NCI-H2029 (cell line): ENCODE results near the gene USP28.
"Not testable (repeated sequence)": the region's sequence is repeated elsewhere in the genome, so short reads cannot be mapped to it uniquely, and the experiment has no call there.

ENCODE experiments used
- DNase-seq: peaks from one replicate; lab custom pipeline; 2025; lab: John Stamatoyannopoulos, UW

Gene USP28

DNA sequence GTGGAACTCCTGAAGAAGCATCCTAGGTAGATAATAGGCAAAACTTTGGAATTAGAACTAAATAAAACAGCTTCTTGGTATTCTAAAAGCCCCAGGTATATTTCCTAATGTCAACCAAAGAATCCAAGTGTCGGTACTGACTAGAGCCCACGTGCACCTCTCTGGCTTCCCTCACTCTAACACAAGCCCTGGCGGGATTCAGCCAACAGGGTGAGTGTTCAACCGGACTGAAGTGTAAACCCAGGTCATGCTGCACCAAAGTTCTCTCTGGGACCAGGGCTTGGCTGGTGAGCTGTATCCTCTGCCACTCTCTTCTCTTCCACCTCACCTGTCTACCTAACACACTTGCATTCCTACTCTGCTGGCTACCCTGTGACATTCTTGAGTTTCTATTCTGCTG lies 40.1 kb downstream of the USP28 start:
- no peak for DNase-seq

DNA sequence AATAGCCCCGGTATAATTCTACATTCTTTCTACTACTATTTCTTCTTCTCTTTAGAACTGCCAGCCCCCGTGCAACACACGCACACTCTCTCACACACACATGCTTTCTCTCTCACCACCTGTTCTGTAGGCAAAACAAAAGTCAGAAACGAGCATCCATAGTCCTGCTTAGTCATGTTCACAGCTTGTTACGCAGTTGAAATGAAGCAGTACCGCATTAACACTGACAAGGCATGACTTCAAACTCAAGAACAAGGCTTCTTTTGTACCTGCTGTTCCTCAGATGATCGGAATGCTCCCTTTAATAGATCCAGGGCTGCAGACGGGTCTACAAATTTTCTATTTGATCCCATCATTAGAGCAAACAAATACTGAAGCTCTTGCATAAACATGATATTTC lies 42.2 kb downstream of the USP28 start:
- DNase-seq = no peak

GRCh38 chr11:113831314-113831713 lies 44.1 kb downstream of the USP28 start:
- DNase-seq = no peak

GRCh38 chr11:113829751-113830150 lies 45.6 kb downstream of the USP28 start:
- no peak for DNase-seq

- no peak for DNase-seq
Observed at GRCh38 chr11:113828191-113828590, 47.2 kb downstream of the USP28 start.

GRCh38 chr11:113827477-113827876 lies 47.9 kb downstream of the USP28 start:
- no peak for DNase-seq

DNA sequence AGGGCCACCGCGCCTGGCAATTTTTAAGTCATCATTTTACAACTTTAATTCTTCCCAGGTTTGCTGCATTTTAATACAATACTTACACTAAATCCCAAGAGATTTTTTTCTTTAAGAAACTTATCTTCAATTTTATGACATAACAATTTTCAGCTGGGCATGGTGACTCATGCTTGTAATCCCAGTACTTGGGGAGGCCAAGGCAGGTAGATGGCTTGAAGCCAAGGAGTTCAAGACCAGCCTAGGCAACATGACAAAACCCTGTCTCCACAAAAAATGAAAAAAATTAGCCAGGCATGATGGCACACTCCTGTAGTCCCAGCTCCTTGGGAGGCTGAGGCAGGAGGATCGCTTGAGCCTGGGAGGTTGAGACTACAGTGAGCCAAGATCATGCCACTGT lies 56.9 kb downstream of the USP28 start:
- no peak for DNase-seq

- DNase-seq = no peak
Observed at GRCh38 chr11:113817626-113818025, 57.7 kb downstream of the USP28 start.

GRCh38 chr11:113817162-113817561 lies 58.2 kb downstream of the USP28 start:
- DNase-seq = no peak

DNA sequence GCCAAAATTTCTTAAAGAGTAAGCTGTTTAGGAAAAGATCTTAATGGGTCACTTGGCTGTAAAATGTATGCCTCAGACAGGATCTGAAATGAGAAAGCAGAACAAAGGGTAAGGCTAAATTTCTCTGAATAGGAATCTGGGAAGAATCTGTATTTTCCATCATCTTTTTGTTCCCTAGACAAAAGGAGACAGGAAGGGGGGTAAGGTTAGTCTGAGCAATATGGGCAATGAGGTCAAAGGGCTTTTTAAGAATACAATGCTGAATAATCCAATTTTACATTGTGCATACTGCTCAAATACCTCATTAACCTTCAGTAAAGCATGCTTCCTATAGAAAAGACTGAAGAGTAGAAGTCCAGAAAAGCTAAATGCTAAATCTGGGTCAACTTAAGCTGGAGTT lies 61.2 kb downstream of the USP28 start:
- no peak for DNase-seq

- DNase-seq = no peak
Observed at GRCh38 chr11:113808931-113809330, 66.4 kb downstream of the USP28 start.

DNA sequence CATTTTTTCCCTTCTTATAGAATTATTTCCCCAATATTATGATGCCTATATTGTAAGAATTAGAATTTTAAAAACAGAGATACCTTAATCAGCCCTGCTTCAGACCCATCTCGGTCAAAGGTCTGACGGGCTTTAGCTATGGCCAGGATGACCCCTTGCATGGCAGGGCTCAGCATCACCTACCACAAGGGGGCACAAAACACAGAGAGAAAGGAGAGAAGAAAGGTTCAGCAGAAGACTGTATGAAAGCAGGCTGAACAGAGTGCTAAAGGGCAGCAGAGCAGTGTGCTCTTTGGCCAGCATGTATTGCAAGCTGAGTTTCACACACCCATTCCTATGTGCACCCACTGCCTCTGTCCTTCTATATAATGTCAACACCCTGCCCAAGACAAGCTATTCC lies 69.0 kb downstream of the USP28 start:
- no peak for DNase-seq

- no peak for DNase-seq
Observed at GRCh38 chr11:113805640-113806039, 69.7 kb downstream of the USP28 start.

DNA sequence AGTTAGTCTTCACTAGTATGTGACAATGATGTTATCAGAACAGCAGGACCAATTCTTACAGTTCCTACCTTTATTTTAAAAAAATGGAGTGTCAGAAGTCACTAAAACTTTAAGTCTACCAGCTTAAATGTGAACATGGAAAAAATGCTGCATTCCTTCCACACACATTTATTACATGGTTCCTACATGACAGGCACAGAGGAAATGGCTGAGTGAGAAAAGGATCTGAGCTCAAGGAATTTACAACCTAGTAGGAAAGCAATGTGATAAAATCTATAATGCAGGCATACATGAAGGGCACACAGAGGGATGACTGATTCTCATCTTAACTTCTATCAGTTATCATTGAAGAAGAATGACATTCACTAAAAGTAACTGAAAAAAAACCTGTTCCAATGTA lies 72.8 kb downstream of the USP28 start:
- no peak for DNase-seq

DNA sequence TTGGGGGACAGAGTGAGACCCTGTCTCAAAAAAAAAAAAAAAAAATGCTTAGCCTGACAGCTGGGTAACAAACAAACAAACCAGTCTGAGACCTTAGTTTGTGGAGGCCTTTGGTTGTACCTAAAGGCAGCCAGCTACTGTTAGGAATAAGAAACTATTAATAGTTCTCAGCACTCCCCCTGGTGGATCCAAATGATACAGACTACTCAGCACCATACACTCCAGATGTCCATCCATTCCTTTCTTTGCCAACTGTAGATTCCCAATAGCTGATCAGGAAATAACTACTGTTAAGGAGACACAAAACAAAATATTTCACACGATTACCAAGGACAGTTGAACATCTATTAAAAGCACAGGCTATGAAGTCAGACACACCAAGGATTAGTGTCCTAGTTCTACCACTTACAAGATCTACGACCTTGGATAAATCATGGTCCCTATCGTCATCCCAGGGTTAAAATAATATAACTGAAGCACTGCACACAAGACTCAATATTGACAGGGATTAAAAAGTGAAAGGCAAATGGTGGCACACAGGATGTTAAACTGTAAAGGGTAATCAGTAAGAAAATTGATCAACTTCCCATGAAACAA lies 78.6 kb downstream of the USP28 start:
- peak; percentile 29 for DNase-seq

- DNase-seq = no peak
Observed at GRCh38 chr11:113789675-113790320, 85.6 kb downstream of the USP28 start.

- DNase-seq = not testable (repeated sequence)
Observed at GRCh38 chr11:113789016-113789415, 86.4 kb downstream of the USP28 start.

DNA sequence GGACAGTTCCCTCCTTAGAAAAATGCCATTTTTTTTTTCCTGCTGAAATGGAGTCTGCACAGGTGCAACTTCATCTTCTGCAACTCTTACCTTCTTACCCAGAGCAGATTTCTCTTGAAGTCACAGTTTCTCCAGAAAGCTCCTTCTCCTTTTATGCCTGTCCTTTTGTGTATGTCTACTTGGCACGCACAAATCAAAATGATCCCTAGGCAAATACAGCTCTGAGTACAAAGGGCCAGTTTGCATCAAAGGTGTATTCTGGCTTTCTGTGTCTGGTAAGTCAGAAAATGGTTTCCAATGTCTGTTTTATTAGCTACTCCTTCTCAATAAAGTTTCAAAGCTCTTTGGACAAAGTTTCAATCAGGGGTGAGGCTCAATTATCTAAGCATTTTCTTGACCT lies 93.2 kb downstream of the USP28 start:
- no peak for DNase-seq

- DNase-seq = no peak
Observed at GRCh38 chr11:113781682-113782081, 93.7 kb downstream of the USP28 start.

- DNase-seq = no peak
Observed at GRCh38 chr11:113779496-113779895, 95.9 kb downstream of the USP28 start, which contains the start of gene CLDN25. CLDN25 (plus strand) TSS chr11:113779796; CDS start chr11:113779796, 0 bp downstream.

DNA sequence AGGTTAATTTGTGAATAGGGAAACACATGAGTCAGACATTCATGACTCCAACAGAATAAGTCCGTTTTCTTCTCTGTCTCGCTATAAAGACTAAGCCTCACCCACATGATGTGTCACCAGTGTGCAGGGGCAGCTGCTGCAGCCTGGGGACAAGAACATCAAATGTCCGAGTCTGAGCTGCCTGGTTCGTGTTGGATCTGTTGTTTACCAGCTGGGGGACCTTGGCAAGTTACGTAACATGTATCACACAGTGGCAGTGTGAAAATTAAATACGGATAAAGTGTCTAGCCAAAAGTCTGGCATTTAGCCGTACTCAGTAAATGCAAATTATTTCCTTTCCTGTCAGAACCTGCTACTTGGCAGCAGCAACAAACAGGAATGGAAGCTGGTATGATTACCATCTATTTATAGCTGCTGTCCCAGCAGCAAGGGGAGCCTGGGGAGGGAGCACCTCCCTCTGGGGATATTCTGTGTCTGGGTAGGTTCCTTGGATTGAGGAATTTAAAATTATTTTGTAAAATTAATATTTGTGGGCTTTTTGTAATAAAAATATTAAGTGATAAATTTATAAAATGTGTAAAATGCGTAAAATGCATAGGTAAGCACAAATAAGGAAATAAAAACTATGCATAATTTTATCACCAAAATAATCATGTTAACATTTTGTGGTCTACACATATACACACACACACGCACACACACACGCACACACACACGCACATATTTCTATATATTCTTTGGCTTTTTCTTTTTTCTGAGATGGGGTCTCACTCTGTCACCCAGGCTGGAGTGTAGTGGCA lies 97.1 kb downstream of the USP28 start:
- DNase-seq = peak; percentile 47

- no peak for DNase-seq
Observed at GRCh38 chr11:113774174-113774503, 101.2 kb downstream of the USP28 start.

DNA sequence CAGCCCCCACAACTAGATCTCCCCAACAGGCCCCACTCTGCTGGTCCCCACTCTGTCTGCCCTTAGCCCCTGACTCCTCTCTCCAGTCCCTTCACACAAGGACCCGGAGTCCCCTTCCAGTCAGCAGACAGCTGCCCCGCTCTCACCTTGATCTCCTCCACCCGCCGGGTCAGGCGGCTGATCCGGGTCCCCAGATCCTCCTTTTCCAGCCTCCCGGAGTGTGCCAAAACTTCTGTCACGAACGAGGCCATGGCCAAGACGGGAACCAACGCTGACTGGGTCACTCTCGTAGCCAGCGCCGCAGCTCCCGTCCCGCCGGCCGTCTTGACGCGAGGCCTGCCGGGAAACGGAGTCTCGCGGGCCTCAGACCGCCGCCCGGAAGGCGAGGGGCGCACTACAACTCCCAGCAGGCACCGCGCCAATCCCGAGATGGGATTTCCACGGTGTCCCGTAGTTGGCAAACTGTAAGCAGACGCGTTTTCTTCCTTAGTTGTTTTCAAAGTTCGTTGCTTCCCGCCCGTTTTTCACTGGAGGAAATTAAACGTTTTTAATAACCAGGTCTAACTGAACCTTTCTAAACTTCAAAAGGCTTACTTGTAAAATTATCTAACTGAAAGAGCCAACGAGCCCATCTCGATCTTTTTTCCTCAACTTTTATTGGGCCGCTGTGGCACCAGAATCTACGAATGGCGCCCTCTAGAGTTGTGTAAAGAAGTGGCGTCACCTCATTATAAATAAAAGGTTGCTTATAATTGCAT lies 101.8 kb downstream of the USP28 start, which contains the start of gene ZW10:
ZW10 (minus strand) TSS at position 277 of the 758 bp plus-strand sequence; CDS start at position 251, 26 bp downstream.
- DNase-seq = peak; percentile 94
